Esophagus squamous epithelium (tissue), 5 donors: ENCODE results near the gene GRB14. TPM values are rescaled to one million over a fixed set of nuclear protein-coding genes. Genes with fewer than 3 reads are reported as not detected.

Source experiments
- DNase-seq: peaks from one replicate; lab custom pipeline; 2025; lab: John Stamatoyannopoulos, UW
- H3K27ac ChIP-seq, 4 donors: fragments of 200-600 bp; sonication (generic); one replicate each; pipeline ENCODE4 v1.5.1; 2016 to 2019; ENCODE audit warnings: mild to moderate bottlenecking in 1 of 4
- H3K27me3 ChIP-seq, 4 donors: fragments of 200-600 bp; sonication (generic); 1 replicate in 3 of 4; 2 replicates in 1 of 4; pipeline versions ENCODE4 v1.5.1 to v1.6.0; 2017 to 2021; ENCODE audit warnings: antibody characterized with exemption in 1 of 4
- H3K36me3 ChIP-seq, 3 donors: fragments of 200-600 bp; sonication (generic); one replicate each; pipeline ENCODE4 v1.5.1; 2016 to 2019
- H3K4me1 ChIP-seq, 3 donors: fragments of 200-600 bp; sonication (generic); one replicate each; pipeline ENCODE4 v1.5.1; 2017 to 2019
- H3K4me3 ChIP-seq, 4 donors: fragments of 200-600 bp; sonication (generic); 1 replicate in 3 of 4; 2 replicates in 1 of 4; pipeline ENCODE4 v1.5.1; 2016 to 2019; ENCODE audit warnings: mild to moderate bottlenecking in 2 of 4, moderate library complexity in 1 of 4
- H3K9me3 ChIP-seq, 3 donors: fragments of 200-600 bp; sonication (generic); one replicate each; pipeline ENCODE4 v1.5.1; 2016 to 2019
- POLR2A ChIP-seq, 4 donors: fragments of 450-650 bp; IDR thresholded peaks; one replicate each; pipeline ENCODE4 v1.6.1; 2017; ENCODE audit warnings: antibody characterized with exemption in 4 of 4, mild to moderate bottlenecking in 4 of 4, moderate library complexity in 3 of 4
- WGBS, 2 donors: methylation state at CpG; one replicate each; pipeline ENCODE4 v1.1.5; 2018; 5-methylcytosine and 5-hydroxymethylcytosine counted together
- intact Hi-C: fragments of 100-400 bp; cut with DNase I; formaldehyde crosslinking; loops from one replicate; pipeline ENCODE4 v1.15.0; 2022
- total RNA-seq, 4 donors: library from RNA; depleted of rRNA; stranded (reverse); fragments of >200 nt; gene quantifications; one replicate each; pipeline ENCODE4 v1.1.0, GENCODE V29; 2016
- TF ChIP-seq, protein P1 (sequence below), 6 experiments: fragments of 450-650 bp in 4 of 6; fragments of 200-600 bp in 2 of 6; sonication (generic) in 2 of 6; IDR thresholded peaks; one replicate each; pipeline ENCODE4 v1.5.1; 2016 to 2019; ENCODE audit warnings: antibody characterized with exemption in 6 of 6, mild to moderate bottlenecking in 4 of 6, moderate library complexity in 4 of 6
- donor health status: DM: yes; HTN: yes; CAD: no.

Gene GRB14
- total RNA-seq, 4 donors from 2014 or later = 0.31 to 2.5 (median 1.2) TPM; not detected in 1

DNA sequence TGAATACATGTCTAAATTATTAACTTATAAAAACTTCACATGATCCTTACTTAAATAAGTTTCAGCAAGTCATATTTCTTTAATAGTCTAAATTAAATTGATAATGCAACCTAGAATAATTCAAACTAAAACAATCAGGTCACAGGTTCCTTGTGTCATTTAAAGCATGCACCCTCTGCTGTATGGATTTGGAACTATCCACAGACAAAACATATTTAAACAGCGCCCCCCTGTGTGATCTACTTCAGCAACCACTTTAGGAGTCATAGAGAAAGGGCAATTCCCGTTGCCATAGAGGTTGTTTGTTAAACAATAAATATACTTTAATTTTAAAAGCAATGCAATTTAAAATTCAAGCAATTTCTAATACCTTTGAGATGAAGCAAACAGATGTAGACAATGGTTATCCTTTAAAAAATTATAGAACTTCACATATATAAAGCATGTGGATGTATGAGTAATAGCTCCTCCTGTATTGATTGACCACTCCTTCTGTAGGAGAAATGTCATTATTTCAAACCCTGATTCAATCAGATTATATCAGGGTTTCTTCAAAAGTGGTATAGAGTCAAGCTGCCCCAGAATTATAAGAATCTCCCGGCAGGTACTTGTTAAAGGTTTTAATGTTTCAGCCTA, 21.2 kb downstream of the GRB14 start:
- Histone ChIP-seq H3K4me1 (no peaks in the 10 kb centered on the region), H3K4me3 (no peak overlapping the region), H3K27ac (no peak overlapping the region), H3K27me3 (no peaks in the 10 kb centered on the region), H3K9me3 (no peaks in the 10 kb centered on the region), H3K36me3 (no peaks in the 10 kb centered on the region)
- TF ChIP-seq, protein P1, sequence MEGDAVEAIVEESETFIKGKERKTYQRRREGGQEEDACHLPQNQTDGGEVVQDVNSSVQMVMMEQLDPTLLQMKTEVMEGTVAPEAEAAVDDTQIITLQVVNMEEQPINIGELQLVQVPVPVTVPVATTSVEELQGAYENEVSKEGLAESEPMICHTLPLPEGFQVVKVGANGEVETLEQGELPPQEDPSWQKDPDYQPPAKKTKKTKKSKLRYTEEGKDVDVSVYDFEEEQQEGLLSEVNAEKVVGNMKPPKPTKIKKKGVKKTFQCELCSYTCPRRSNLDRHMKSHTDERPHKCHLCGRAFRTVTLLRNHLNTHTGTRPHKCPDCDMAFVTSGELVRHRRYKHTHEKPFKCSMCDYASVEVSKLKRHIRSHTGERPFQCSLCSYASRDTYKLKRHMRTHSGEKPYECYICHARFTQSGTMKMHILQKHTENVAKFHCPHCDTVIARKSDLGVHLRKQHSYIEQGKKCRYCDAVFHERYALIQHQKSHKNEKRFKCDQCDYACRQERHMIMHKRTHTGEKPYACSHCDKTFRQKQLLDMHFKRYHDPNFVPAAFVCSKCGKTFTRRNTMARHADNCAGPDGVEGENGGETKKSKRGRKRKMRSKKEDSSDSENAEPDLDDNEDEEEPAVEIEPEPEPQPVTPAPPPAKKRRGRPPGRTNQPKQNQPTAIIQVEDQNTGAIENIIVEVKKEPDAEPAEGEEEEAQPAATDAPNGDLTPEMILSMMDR (IDR thresholded peaks at IDR 0.05) = peak; percentile 42 to 82 (median 52)
- no peak for TF ChIP-seq POLR2A (IDR thresholded peaks at IDR 0.05)
- intact Hi-C loops = no loop called here
- WGBS, 2 donors = 35 to 38% methylated on average over 3 of the region's 3 CpGs
- DNase-seq = no peak

DNA sequence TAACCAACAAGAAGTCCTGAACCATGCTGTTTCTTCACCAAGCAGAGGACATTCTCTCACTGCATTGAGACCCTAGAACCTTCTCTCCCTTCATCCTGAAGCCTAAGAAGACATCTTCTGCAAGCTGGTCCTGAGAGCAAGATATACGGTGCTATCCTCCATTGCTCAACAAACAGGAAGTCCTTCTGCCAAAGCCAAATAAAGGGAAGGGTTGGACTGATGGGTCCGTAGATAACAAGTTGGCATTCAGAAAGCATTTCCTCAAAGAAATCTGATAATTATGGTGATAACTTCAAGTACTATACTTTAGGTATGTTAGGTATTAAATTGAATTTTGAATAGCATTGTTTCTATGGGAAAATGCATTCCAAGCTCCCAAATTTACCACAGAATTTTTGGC, 23.3 kb downstream of the GRB14 start:
- no peak for DNase-seq
- no peaks in the 10 kb centered on the region for H3K27me3 ChIP-seq
- intact Hi-C loops = no loop called here
- no peak overlapping the region for H3K27ac ChIP-seq
- WGBS, 2 donors = 48 to 54% methylated on average over 2 of the region's 2 CpGs
- no peaks in the 10 kb centered on the region for H3K36me3 ChIP-seq
- H3K4me3 ChIP-seq = no peak overlapping the region
- no peaks in the 10 kb centered on the region for H3K4me1 ChIP-seq
- H3K9me3 ChIP-seq = no peaks in the 10 kb centered on the region
- no peak for TF ChIP-seq POLR2A (IDR thresholded peaks at IDR 0.05)
- TF ChIP-seq, protein P1 (IDR thresholded peaks at IDR 0.05) = no peak

DNA sequence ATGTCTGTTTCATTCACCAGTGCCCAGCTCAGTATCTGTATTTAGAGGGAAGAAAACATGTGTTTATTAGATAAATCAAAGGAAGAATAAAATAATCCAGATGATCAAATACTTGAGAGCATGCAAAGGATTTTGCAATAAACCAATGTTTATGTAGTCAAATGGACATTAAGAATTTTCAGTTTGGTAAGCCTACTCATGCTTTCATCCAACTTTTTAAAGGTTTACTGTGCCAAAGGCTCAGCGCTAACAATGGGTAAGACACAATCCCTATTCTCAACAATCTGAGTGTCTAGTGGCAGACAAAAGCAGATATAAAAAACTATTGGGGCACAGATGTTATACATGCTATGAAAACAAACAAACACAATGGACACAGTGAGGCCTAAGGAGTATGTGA, 26.3 kb downstream of the GRB14 start:
- Histone ChIP-seq H3K4me1 (no peaks in the 10 kb centered on the region), H3K36me3 (no peaks in the 10 kb centered on the region), H3K27me3 (no peaks in the 10 kb centered on the region), H3K9me3 (peaks cover 0 to 5% (median 0%) of the 10 kb centered on the region in 3 donors), H3K4me3 (no peak overlapping the region), H3K27ac (no peak overlapping the region)
- TF ChIP-seq POLR2A (IDR thresholded peaks at IDR 0.05) = no peak
- TF ChIP-seq, protein P1 (IDR thresholded peaks at IDR 0.05) = no peak
- DNase-seq = no peak
- WGBS, 2 donors = 85 to 94% methylated on average over 1 of the region's 1 CpG
- intact Hi-C loops = no loop called here

DNA sequence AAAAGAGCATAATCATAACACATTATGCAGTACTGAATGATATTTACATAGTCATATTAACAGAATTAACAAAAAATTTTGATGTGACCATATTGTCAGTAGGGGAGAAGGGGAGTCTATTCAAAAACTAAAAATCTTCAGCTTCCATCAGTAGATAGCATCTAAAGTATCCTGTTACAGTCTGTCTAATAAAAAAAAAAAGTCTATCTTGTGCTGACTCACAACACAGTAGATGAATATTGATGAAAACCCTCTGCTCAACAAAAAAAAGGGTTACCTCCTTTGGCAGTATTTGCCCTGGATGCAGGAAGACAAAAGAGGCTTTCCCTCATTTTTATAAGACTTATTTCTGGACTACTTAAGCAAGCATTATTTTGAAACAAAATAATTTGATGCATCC, 27.3 kb downstream of the GRB14 start:
- TF ChIP-seq POLR2A (IDR thresholded peaks at IDR 0.05) = no peak
- TF ChIP-seq, protein P1 (IDR thresholded peaks at IDR 0.05) = no peak
- Histone ChIP-seq H3K27ac (no peak overlapping the region), H3K4me1 (no peaks in the 10 kb centered on the region), H3K36me3 (no peaks in the 10 kb centered on the region), H3K4me3 (no peak overlapping the region), H3K9me3 (peaks cover 0 to 5% (median 0%) of the 10 kb centered on the region in 3 donors), H3K27me3 (no peaks in the 10 kb centered on the region)
- intact Hi-C loops = no loop called here
- no peak for DNase-seq

DNA sequence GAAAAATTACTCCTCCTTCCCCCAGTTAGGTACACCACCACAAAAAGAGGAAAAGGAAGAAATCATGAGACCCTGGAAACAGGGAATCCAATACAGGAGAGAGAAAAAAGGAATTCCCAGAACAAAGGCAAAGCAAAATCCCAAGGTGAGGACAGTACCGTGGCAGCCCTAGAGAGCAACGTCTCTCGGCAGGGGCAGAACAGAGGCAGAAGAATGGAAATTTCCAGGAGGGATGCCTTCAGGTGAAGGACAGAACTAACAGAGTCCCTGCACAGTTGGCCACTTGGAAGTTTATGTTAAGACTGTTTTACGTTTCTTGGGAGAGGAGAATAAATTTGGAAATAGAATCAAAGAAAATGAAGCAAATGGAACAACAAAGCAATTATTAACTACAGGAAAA, 27.7 kb downstream of the GRB14 start:
- intact Hi-C loops = no loop called here
- Histone ChIP-seq H3K27ac (no peak overlapping the region), H3K4me1 (no peaks in the 10 kb centered on the region), H3K9me3 (peaks cover 0 to 5% (median 0%) of the 10 kb centered on the region in 3 donors), H3K4me3 (no peak overlapping the region), H3K27me3 (no peaks in the 10 kb centered on the region), H3K36me3 (no peaks in the 10 kb centered on the region)
- TF ChIP-seq, protein P1 (IDR thresholded peaks at IDR 0.05) = no peak
- no peak for TF ChIP-seq POLR2A (IDR thresholded peaks at IDR 0.05)
- no peak for DNase-seq
- 63 to 64% methylated on average over 4 of the region's 4 CpGs for WGBS, 2 donors
